DND-41 (cell line): ENCODE results near the gene TMPRSS9.

ENCODE experiments used
- EZH2 ChIP-seq: IDR thresholded peaks from 3 replicates; pipeline ENCODE4 v1.6.1; 2012; ENCODE audit warnings: borderline replicate concordance, low read depth, mild to moderate bottlenecking, moderate library complexity, low read length, inconsistent platforms; ENCODE audit not compliant: severe bottlenecking
- TF ChIP-seq, protein P1 (sequence below): IDR thresholded peaks from 2 replicates; pipeline ENCODE4 v1.5.1; 2012; ENCODE audit warnings: borderline replicate concordance, low read length, moderate library complexity, mild to moderate bottlenecking; ENCODE audit not compliant: poor library complexity, severe bottlenecking; ENCODE audit errors: extremely low read depth

DNA sequence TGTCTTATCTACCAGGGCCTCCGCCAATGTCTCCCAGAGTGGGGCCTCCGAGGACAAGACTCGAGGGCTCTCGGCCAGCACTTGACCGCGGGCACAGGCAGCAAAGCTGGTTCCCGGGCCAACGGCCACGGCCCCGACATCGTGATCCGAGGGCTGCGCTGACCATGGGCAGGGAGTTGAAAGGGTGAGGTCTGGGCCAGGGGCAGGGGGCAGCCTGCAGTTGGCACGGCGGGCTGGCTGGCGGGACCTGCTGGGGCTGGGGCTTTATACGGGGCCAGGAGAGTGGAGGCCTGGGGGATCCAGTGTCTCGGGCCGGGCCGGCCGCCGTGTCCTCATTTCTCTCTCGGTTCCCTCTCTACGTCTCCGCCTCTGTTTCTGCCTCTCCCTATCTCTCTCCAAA is 42.3 kb upstream of the TMPRSS9 start:
- TF ChIP-seq EZH2: no peak
- TF ChIP-seq, protein P1, sequence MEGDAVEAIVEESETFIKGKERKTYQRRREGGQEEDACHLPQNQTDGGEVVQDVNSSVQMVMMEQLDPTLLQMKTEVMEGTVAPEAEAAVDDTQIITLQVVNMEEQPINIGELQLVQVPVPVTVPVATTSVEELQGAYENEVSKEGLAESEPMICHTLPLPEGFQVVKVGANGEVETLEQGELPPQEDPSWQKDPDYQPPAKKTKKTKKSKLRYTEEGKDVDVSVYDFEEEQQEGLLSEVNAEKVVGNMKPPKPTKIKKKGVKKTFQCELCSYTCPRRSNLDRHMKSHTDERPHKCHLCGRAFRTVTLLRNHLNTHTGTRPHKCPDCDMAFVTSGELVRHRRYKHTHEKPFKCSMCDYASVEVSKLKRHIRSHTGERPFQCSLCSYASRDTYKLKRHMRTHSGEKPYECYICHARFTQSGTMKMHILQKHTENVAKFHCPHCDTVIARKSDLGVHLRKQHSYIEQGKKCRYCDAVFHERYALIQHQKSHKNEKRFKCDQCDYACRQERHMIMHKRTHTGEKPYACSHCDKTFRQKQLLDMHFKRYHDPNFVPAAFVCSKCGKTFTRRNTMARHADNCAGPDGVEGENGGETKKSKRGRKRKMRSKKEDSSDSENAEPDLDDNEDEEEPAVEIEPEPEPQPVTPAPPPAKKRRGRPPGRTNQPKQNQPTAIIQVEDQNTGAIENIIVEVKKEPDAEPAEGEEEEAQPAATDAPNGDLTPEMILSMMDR: no peak
